Activated CD4-positive, alpha-beta T cell treated with anti-CD3 and anti-CD28 coated beads for 4 hours (primary cell): ENCODE results near the gene CCRL2.
A peak's percentile ranks its signal among the peaks of the same experiment; 100 is the strongest.
"Not testable (repeated sequence)": the region's sequence is repeated elsewhere in the genome, so short reads cannot be mapped to it uniquely, and the experiment has no call there.

Source experiments
- DNase-seq, 2 donors: peaks; one replicate each; pipeline ENCODE4 v3.0.0-alpha.2; 2020

CCRL2 gene

DNA sequence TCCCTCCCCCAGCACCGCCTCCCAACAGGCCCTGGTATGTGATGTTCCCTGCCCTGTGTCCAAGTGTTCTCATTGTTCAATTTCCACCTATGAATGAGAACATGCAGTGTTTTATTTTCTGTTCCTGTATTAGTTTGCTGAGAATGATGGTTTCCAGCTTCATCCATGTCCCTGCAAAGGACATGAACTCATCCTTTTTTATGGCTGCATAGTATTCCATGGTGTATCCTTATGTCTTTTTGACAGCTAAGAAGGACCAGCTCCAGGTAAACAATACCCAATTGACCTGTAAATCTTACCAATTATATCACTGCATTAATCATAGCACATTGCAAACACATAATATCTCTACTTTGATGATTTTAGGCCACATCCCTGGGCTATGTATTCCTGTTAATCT, 23.8 kb downstream of the CCRL2 start:
- not testable (repeated sequence) for DNase-seq

DNA sequence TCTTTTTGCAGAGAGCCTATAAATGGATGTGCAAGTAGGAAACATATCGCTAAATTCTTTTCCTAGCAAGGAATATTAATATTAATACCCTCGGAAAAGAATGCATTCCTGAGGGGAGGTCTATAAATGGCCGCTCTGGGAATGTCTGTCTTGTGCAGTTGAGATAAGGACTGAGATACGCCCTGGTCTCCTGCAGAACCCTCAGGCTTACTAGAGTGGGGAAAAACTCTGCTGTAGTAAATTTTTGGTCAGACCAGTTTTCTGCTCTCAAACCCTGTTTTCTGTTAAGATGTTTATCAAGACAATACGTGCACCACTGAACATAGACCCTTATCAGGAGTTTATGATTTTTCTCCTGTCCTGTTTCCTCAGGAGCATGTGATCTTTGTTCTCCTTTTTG, 24.8 kb downstream of the CCRL2 start:
- DNase-seq: not testable (repeated sequence)

- not testable (repeated sequence) for DNase-seq
Measured at GRCh38 chr3:46433118-46433517, 26.1 kb downstream of the CCRL2 start.

DNA sequence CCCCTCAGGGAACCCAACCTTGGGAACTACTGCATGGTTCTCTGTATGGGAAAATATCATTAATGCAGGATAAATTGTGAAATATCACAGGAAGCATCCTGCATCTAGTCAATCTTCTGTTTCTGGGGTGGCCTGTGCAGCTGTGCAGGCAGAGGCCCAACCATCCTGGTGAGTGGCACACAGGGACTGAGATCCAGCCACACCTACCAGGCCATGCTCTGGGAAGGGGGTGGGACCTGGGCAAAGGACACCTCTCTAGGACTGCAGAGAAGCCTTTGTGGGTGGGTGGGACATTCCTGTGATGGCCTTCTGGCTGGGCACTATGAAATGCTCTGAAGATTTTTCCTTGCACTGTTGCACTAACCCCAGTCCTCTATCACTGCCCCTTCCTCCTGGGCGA, 26.8 kb downstream of the CCRL2 start:
- DNase-seq: no peak

GRCh38 chr3:46435081-46435726, 28.1 kb downstream of the CCRL2 start:
- DNase-seq: no peak

GRCh38 chr3:46438831-46439230, 31.8 kb downstream of the CCRL2 start:
- DNase-seq: no peak

DNA sequence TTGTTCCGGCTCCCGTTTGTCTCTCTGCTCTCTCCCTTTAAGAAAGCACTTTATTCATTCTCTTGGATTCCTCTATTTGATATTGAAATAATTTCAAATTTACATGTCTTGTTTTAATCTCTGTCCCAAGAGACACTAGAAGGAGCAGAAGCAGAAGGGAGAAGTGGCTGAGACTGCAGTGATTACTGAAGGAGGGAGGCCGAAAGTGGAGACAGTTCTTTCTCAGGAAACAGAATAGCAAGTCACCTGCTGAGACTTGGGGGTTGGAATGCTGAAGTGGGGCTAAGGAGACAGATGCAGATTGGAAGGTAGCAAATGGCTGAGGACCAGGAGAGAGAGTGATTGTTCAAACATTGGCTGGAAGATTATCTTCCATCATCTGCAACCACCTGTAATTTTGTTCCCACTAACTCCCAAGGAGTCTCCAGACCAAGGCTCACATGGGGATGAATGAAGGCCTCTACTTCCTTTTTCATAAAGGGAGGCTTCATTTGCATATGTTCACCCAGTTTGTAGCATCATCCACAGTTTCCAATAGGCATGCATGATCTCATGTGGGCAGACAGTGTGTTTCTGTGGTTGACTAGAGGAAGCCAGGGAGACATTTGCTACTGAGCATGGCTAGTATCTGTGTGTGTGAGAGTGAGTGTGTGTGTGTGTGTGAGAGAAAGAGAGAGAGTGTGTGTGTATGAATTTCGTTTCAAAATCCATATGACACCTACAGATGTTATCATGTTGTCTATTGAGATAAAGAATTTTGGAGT, 33.7 kb downstream of the CCRL2 start:
- DNase-seq: peak; percentile 22

DNA sequence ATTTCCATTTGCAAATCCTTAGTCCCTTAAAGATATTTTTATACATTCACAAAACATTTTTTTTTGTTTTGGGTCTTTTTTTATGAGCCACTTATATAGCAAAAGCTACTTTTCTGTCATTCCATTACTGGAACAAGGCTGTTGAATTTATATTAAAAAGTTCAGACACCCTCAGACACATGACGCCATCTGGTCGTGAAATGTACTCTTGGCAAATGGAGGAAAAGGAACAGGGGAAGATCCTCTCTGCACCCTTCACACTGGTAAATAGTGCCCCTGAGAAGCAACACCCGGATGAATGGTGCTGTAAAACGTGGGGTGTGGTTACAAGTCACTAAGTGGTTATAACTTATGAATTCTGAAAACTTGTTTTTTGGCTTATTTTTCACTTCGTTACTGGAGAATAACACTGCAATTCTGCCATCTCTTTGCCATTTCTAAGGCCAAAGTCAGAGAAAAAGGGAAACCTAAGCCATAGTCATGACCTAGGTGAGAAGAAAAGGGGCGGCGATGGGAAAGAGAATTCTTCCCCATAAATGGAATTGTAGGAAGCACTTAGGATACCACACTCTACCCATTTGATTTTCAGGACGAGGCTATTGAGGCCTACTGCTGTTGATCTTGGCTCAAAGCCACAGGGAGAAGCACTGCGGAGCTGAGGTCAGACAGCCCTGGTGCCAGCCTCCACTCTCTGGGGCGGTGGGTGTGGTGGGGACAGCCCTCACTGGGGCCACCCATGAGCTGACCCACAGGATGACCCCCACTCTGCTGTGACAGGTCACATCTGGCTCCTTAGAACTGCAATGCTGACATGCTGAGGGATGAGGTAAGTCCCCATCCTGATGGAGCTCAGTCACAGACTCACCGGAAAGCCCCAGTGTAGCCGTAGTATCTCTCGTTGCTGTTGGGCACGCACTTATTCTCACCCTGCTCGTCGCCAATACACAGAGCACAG, 35.8 kb downstream of the CCRL2 start:
- peak; percentile 19 to 69 for DNase-seq

GRCh38 chr3:46447228-46447985, 40.3 kb downstream of the CCRL2 start:
- DNase-seq: no peak

DNA sequence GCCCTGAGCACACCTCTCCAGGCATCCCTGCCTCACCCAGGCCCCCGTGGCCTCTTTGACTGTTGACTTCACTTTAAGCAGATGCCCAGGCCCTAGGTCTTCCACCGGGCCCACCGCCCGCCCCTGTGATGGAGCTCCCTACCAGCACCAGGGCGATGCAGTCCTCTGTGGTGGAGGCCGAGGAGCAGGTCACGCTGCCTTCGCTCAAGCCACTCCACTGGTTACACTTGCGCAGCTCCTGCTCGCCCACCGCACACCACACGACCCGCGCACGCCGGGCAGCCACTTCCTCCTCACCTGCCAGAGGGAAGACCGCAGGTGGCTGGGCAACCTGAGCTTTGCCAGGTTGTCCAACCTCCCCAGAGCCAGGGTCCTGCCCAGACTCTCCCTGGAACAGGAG, 41.7 kb downstream of the CCRL2 start:
- no peak for DNase-seq

GRCh38 chr3:46449755-46450552, 42.9 kb downstream of the CCRL2 start:
- DNase-seq: no peak

DNA sequence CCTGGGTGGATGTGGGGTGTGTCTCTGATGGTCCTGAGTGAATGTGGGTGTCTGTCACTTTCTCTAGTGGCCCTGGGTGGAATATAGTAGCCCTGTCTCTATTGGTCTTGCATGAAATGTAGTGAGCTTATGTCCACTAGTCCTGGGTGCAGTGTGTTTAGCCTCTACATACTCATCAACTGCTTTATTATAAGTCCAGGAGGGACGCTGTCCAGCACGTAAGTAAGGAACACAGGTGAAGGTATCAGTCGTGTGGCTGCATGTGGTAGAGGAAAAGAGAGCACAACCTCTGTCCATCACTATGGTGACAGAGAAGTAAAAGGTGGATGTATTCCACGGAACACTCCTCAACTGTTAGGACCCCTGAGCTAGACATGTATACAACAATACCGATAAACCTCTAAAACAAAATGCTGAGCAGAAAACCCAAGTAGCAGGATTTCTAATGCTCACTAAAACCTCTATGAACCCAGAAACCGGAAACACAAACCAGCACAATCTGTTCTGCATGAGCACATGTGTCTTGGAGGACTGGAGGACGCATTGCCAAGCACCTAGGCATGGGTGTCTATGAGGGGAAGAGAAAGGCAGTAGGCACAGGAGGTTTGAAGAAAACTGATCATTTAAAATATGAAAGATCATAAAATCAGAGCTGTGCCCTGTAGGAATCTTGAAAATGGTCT, 46.6 kb downstream of the CCRL2 start:
- no peak for DNase-seq

GRCh38 chr3:46454209-46454595, 47.1 kb downstream of the CCRL2 start:
- no peak for DNase-seq

- no peak for DNase-seq
Measured at GRCh38 chr3:46454606-46455005, 47.5 kb downstream of the CCRL2 start.

DNA sequence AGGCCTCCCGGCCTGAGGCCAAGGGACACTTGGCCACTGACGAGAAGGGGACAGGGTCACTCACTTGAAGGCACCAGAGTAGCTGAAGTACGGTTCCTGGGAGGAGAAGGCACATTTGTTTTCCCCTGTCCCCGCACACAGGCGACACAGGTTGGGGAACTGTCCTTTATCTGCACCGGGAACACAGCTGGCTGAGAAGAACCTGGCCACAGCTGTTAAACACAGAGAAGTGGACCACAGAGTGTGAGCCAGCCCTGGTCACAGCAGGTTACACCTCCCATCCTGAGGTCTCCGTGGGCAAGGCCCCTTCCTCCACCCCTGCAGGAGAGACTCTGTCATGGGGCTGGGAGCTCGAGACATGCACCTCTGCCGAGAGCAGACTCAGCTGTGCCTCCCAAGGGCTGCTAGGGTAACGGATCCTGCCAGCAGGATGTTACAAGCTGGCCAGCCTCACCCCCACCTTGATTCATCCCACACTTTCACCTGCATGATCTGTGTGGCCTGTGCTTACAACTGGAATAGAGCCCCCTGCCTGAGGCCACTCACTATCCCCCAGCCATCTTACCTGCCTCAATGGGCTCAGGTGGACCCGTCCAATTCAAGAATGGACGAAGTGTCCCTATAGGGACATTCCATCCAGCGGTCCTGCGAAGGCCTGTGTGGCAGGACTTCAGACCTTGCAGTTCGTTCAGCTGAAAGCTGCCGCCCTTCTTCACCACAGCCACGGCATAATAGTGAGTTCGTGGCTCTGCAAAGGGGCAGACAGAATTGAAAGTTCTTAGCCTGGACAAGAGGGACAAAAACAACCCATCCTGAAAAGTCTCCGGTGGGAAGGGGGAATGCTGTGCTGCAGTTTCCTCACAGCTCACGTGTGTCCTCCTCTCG, 48.4 kb downstream of the CCRL2 start:
- DNase-seq: no peak

- DNase-seq: no peak
Measured at GRCh38 chr3:46456118-46456517, 49.1 kb downstream of the CCRL2 start.
